Measurements from ENCODE around the gene TRIB2.

TRIB2 gene

DNA sequence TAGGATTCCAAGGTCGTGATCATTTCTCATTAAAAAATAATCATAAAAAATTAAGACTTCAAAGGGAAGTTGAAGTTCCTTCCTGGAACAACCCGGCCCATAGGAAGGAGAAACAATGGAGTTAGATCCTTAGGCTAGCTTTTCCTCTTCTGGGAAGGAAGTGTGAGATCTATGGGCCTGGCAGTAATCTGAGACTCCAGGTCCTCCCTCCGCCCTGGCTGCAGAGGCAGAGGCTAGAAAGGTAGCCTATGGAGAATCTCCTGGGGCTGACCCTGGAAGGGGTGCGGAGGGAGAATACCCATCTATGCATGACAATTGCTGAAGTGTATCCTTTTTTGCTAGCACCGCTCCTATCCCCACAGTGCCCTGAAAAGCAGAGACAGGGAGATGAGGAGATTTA lies 37.9 kb downstream of the TRIB2 start:
- DNase-seq: no peak

DNA sequence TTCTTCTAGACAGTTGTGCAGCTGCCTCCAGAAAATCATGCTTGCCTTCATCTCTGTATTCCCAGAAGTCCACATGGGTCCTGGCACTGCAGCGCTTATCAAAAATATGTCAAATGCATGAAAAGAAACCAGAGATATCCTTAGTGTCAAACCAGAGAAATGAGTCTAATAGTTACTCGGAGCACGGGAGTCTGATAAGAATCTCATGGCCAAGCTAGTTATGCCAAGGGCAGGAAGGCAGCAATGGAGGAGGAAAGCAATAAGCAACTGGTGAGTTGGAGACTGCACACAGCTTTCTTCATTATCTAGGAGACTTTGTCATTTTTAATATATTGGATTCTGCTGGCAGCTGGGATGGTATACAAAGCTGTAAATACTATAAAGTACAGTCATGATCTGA lies 38.6 kb downstream of the TRIB2 start:
- no peak for DNase-seq

GRCh38 chr2:12759248-12759647 lies 42.5 kb downstream of the TRIB2 start:
- DNase-seq: no peak

DNA sequence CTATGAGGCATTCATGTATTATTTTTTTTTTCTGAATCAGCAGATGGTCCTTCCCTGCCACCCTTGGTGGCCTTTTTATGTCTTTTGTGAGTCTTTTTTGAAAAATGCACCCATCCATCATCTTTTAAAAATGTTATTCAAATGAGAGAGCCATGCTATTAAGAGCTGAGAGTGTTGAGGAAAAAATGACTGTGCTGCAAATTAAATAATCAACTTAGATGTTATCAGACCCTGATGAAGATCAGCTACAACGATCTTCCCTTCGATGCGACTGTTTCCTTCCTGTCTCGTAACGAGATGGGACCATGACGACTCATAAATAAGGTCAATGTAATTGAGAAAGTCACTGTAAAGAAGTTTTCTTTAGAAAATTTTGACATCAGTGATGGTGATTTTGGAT lies 44.4 kb downstream of the TRIB2 start:
- DNase-seq: no peak

DNA sequence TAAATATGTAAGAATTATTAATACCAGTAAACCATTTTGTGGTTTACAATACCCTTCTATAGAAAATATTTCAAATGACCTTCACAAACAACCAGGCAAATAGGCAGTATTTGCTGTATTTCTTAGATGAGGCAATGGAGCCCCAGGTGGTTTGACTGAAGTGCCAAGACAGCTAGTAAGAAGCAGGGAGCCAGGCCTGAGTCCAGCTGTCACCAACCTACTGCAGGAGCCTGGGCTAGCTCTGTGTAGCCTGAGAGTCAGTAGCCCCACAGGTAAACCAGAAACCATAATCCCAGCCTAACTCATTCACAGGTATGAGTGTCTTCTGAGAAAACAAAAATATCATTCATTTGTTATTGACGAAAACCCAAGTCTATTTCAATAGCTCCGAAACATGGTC lies 45.6 kb downstream of the TRIB2 start:
- DNase-seq: no peak

DNA sequence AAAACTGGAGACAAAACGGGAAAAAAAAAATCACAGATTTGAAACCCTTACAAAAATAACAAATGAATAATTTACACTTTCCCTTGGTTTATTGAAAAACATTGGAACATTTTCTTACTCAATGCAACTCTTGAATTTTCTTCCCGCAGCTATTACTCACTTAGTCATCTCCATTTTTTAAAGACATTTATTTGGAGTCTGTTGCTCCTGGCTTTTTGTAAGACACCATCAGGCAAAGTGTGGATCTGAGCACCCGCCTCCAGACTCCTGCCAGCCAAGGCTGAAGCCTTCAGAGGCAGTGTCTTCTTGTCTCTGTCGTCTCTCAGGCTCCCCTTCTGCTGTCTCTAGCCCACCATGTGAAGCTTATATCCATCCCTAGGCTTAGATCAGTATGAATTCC lies 46.2 kb downstream of the TRIB2 start:
- DNase-seq: no peak

DNA sequence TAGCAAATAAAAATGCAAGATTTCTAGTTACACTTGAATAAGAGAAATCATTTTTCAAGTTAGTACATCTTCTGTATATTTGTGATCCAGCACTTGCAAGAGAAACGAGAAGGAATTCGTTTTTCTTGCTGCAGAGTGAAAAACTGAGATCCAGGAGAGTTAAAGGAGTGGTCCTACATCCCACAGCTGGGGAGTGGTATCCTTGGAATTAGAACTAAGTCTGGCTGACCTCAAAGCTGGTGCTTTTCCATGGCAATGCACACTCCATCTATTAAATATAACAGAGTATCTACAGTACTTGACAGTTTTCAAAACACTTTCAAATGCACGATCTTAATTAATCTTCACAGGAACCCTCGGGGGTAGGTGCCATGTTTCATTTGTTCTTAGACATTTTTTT lies 46.8 kb downstream of the TRIB2 start:
- no peak for DNase-seq

- DNase-seq: no peak
These were observed 47.5 kb downstream of the TRIB2 start for GRCh38 chr2:12764075-12764730.

DNA sequence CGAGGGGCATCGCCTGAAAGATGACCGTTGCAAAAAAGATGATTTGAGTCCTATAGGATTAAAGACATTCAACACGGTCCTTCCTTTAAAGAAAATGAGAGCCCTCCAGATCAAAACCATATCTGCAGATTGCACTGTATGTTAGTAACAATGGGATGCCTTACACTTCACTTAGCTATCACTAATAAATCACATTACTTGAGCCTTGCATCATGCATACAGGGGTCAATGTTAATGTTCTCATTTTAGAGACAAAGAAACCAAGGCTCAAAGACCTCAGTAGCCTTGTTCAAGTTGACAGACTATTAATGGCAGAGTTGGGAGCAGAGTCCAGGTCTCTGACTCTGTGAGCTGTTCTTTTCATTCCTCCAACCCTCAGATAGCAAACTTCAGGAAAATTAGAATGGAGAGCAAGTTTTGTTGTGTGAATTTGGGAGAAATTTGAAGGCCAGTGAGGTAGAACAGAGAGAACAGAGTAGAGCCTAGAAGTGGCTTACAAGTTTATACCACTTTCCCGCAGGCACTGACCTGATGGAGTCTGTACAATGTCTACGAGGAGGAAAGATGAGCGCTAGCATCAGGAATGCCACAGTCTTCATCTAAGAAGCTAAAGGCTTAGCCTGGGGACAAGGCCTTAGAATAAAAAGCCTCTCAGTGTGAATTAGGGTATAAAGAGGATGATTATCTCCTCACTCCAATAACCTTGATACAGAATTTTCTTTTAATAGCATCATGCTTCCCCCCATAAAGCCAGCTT lies 48.3 kb downstream of the TRIB2 start:
- no peak for DNase-seq

GRCh38 chr2:12766421-12766879 lies 49.7 kb downstream of the TRIB2 start:
- no peak for DNase-seq

GRCh38 chr2:12767541-12767940 lies 50.8 kb downstream of the TRIB2 start:
- DNase-seq: no peak

- no peak for DNase-seq
These were observed 51.4 kb downstream of the TRIB2 start for GRCh38 chr2:12767996-12768624.

DNA sequence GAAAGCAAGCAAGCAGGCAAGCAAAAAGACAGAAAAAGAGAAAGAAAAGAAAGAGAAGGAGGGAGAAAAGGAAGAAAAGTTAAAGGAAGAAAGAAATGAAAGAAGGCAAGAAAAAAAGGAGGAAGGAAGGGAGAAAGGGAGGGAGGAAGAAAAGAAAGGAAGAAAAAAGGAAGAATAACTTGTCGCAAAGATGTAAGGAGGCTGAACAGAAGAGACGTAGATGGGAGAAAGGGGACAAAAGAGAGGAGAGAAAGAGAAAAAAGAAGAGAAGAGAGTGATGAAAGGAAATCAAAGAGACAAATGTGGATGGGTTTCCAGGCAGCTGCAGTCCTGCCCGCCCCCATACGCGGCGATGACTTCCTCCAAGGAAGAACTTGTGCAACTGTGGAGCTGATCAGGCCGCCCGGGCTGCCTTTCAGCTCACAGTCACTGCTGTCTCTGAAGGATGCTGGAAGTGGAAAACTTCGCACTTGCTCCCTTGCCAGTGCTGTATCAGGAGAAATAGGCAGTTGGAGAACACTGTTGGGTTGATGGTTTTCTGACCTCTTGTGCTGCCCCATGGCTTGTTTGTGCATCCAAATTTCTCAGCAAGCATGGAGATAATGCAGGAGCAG lies 52.9 kb downstream of the TRIB2 start:
- no peak for DNase-seq

DNA sequence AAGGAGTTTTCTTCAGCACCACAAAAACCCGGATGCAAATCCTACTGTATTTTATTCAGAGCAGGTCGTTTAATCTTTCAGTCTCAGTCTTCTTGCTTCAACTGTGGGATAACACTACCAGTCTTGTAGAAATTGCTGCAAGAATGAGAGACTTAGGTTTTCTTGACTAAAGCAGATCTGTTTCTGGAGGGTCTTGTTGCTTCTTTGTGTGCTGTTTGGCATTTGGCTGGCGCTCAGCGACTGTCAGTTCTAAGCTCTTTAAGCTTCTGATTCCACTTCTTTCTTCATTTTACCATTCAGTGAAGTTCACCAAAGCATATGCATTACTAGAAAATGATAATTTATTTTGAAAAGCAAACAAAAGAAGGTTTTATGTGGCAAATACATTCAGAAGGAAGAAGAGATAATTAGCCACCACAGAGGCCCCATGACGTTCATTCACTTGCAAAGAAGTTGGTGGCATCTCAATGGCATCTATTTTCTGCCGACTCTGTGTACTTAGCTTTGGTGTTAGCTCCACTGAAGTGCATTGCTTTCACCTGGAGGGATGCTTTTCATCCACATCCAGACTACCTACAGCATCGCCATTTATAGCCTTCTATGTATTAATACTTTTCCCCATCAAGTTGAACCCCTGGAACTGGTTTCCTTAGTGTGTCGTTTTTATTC lies 53.7 kb downstream of the TRIB2 start:
- no peak for DNase-seq

DNA sequence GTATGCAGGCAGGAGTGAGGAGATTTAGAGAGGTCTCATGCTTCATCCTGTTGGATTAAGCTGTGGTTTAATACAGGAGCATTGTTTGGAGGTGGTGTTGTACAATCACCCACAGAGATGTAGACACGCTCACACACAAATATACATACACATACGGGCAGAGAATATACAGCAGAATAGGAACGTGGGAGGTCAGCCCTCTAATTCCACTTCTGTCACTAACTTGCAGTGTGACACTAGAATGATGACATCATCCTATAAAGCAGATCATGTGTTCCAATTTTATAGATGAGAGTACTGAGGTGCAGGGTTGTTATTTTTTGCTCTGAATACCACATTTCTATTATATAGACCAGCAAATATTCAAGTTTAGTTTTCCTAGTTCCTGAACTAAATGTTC lies 54.4 kb downstream of the TRIB2 start:
- no peak for DNase-seq

DNA sequence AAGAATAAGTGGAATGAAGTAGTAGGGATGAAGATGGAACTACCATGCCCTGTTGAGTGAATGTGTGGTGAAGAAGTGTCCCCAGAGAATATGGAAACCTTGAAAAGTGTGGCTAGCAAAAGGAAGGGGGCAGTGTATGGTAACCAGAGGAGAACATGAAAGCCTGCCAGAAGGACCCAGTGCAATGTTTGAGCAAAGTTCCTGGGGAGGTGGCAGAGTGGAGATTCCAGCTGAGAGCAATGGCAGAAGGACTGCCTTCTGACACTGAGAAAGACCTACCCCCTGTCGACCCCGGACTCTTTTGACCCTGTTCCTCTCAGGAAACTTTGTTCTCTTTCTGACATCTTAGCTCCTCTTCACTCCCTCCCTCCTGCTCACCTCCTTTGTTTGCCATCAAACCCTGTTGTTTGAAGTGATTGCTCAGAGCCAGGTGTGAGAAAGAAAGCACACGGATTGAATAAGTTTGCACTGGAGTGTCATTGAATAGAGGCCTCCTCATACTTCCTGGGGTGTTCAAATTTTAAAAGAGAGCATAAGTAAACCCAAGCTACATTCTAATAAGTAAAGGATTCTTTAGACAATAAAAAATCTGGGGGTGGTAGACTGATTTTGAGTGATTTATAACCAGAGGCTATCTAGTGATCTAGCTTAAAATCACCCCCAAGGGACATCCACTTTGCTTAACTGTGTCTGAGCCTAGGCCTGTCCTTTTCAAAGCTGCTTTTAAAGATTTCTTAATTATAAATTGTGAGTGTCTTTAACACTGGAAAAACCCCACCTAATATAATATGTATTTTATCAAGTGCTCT lies 57.1 kb downstream of the TRIB2 start:
- DNase-seq: no peak

- no peak for DNase-seq
These were observed 57.6 kb downstream of the TRIB2 start for GRCh38 chr2:12774395-12774727.

- no peak for DNase-seq
These were observed 59.8 kb downstream of the TRIB2 start for GRCh38 chr2:12776521-12776961.

DNA sequence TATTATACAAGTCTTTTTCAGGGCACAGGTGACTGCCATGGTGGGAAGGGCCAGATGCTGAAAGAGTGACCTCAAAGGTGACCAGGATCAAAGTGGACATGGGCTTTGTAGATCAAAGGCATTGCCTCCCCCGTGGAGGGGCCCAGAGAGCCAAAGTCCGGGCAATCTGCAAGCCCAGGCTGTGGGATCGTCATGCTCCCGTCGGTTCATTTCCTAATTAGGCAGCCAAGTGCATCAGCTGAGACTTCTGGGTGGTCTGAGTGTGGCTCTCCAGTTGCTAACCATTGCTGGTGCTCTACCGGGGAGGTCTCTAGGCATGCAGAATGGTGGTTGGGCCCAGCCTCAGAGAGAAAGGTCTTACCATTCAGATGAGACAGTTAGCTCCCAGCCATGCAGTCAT lies 61.6 kb downstream of the TRIB2 start:
- no peak for DNase-seq

- no peak for DNase-seq
These were observed 62.3 kb downstream of the TRIB2 start for GRCh38 chr2:12778811-12779579.

GRCh38 chr2:12781329-12781728 lies 64.6 kb downstream of the TRIB2 start:
- no peak for DNase-seq

Data from NCI-H1105 treated with DMSO at 0.1 percent for 48 hours (cell line).